ENCODE data around the gene KRT80. TPM values are rescaled to one million over a fixed set of nuclear protein-coding genes. Genes with fewer than 3 reads are reported as not detected.

The KRT80 gene
- total RNA-seq, 2 donors from 2014 or later = 0.30 to 1.5 TPM

- TF ChIP-seq CTCF (IDR thresholded peaks at IDR 0.05) = no peak
- Histone ChIP-seq H3K36me3 (no peaks in the 10 kb centered on the region), H3K4me1 (peaks cover 0 to 62% of the 10 kb centered on the region in 2 donors), H3K27me3 (no peaks in the 10 kb centered on the region), H3K27ac (no peak overlapping the region), H3K4me3 (no peak overlapping the region), H3K9me3 (no peaks in the 10 kb centered on the region)
- DNase-seq (ENCODE audit: low spot score) = no peak
These were observed 8.3 kb downstream of the KRT80 start for GRCh38 chr12:52183544-52183910.

DNA sequence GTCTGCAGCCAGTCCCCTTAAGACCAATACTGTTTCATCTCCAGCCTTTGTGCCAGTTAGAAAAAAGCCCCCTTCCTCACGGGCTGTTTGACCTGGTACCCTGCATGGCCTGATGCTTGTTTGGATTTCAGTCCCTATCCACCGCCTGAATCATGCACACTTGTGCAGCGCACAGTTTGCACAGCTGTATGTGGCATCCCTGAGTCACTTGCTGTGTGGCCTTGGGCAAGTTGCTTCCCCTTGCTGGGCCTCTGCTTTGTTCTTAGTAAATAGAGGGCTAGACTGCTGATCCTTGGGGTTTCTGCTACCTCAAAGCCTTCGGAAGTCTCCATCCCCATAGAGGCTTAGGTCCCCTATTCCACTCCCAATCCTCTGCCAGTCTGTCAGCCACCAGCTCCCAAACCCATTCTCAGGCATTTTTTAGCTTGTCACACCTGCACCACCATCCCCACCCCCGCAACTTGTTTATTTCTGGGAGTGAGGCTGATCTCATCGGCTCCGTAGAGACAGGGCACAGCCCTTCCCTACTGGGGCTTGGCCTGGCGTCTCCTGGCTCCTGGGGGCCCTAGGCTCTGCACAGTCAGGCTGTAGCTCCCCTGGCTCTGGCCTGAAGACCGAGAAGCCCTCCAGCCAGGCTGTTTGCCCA, 8.8 kb downstream of the KRT80 start:
- TF ChIP-seq CTCF (IDR thresholded peaks at IDR 0.05) = no peak
- H3K36me3 ChIP-seq = no peaks in the 10 kb centered on the region
- DNase-seq (ENCODE audit: low spot score) = no peak
- no peak overlapping the region for H3K27ac ChIP-seq
- no peaks in the 10 kb centered on the region for H3K9me3 ChIP-seq
- H3K4me3 ChIP-seq = no peak overlapping the region
- H3K27me3 ChIP-seq = no peaks in the 10 kb centered on the region
- H3K4me1 ChIP-seq = peaks cover 0 to 62% of the 10 kb centered on the region in 2 donors

DNA sequence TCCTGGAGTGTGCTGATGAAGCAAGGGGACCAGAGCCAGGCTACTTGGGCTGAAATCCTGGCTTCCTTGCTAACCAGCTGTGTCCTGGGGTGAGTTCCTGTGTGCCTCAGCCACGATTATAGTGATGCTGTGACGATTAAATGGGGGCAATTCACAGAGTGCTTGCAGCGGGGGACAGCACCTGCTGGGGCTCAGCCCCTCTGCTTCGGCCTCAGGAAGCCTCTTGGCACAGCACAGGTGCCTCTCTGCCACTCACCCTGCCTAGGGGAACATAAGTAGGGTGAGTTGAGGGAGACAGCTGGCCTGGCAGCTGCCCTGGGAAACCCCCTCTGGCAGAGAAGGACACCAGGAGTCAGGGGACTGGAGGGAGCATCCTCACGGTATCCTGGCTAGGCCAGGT, 9.4 kb downstream of the KRT80 start:
- Histone ChIP-seq H3K27me3 (no peaks in the 10 kb centered on the region), H3K27ac (no peak overlapping the region), H3K4me3 (no peak overlapping the region), H3K9me3 (no peaks in the 10 kb centered on the region), H3K4me1 (peaks cover 0 to 62% of the 10 kb centered on the region in 2 donors), H3K36me3 (no peaks in the 10 kb centered on the region)
- no peak for DNase-seq (ENCODE audit: low spot score)
- no peak for TF ChIP-seq CTCF (IDR thresholded peaks at IDR 0.05)

DNA sequence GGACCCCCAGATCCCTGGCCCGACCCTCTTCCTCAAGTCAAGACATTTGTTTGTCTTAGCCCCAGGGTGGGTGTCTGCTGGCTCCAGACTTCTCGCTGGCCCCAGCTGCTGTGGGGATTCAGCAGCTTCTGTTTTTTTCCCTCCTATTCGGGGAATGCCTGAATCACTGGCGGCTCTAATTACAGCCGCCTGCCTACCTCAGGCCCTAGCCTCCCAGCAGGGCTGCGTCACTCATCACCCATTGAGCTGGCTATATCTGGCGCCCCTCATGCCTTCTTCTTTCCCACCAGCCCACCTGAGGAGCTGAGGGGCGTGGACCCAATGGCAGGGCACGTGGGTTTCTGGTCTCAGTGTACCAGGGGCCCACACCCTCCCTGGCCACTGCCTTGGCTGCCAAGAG, 10.1 kb downstream of the KRT80 start:
- Histone ChIP-seq H3K27me3 (no peaks in the 10 kb centered on the region), H3K4me1 (peaks cover 0 to 58% of the 10 kb centered on the region in 2 donors), H3K27ac (no peak overlapping the region), H3K4me3 (no peak overlapping the region), H3K36me3 (no peaks in the 10 kb centered on the region), H3K9me3 (no peaks in the 10 kb centered on the region)
- DNase-seq (ENCODE audit: low spot score) = no peak
- no peak for TF ChIP-seq CTCF (IDR thresholded peaks at IDR 0.05)

- Histone ChIP-seq H3K36me3 (no peaks in the 10 kb centered on the region), H3K9me3 (no peaks in the 10 kb centered on the region), H3K4me1 (peaks cover 0 to 52% of the 10 kb centered on the region in 2 donors), H3K27me3 (no peaks in the 10 kb centered on the region), H3K4me3 (no peak overlapping the region), H3K27ac (no peak overlapping the region)
- DNase-seq (ENCODE audit: low spot score) = no peak
- TF ChIP-seq CTCF (IDR thresholded peaks at IDR 0.05) = no peak
These were observed 10.7 kb downstream of the KRT80 start for GRCh38 chr12:52180971-52181628.

Measured in right atrium auricular region (tissue), 2 donors.